B cell (primary cell): ENCODE results near the gene NKX1-2. TPM values are rescaled to one million over a fixed set of nuclear protein-coding genes. Genes with fewer than 3 reads are reported as not detected.

ENCODE experiments used
- ATAC-seq: fragments of 200-7000 bp; cut with Tn5 transposase; one replicate; pipeline ENCODE4 v1.10.0; 2021; ENCODE audit warnings: low read depth, mild to moderate bottlenecking, moderate number of reproducible peaks, moderate library complexity
- CTCF ChIA-PET: fragments of 350-600 bp; sonication (Branson Sonifier 250); formaldehyde crosslinking; loops from one replicate; lab custom pipeline; 2021; ENCODE audit warnings: antibody characterized with exemption, inconsistent platforms; lab: Charles Lee
- POLR2A ChIA-PET: fragments of 350-600 bp; sonication (Branson Sonifier 250); formaldehyde crosslinking; loops from one replicate; lab custom pipeline; 2021; ENCODE audit warnings: antibody characterized with exemption; lab: Charles Lee
- DNase-seq: peaks from one replicate; pipeline ENCODE4 v3.0.0; 2013
- H2AFZ ChIP-seq: 2 replicates; pipeline ENCODE4 v1.6.1; 2012; ENCODE audit warnings: mild to moderate bottlenecking, low read depth, low read length; ENCODE audit not compliant: insufficient read depth, poor library complexity, severe bottlenecking
- H3K27ac ChIP-seq, 2 donors: 1 replicate in 1 of 2; 2 replicates in 1 of 2; pipeline ENCODE4 v1.5.1; 2012 to 2013; ENCODE audit warnings: low read length in 2 of 2, mild to moderate bottlenecking in 2 of 2, moderate library complexity in 1 of 2
- H3K27me3 ChIP-seq, 4 experiments: fragments of 200-600 bp in 1 of 4; sonication (generic) in 1 of 4; replicated peaks in 1 of 4; 1 replicate in 2 of 4; 2 replicates in 2 of 4; pipeline versions ENCODE4 v1.6.1 to v1.7.0; 2013 to 2016; ENCODE audit warnings: low read length in 3 of 4, mild to moderate bottlenecking in 2 of 4, mixed read lengths in 1 of 4, moderate library complexity in 1 of 4; ENCODE audit not compliant: insufficient read depth in 4 of 4, control insufficient read depth in 3 of 4; ENCODE audit errors: control extremely low read depth in 1 of 4
- H3K36me3 ChIP-seq, 2 experiments: replicated peaks in 1 of 2; 1 replicate in 1 of 2; 2 replicates in 1 of 2; pipeline versions ENCODE4 v1.6.1 to v1.7.1; 2013; ENCODE audit warnings: low read length in 1 of 2; ENCODE audit not compliant: insufficient read depth in 2 of 2, control insufficient read depth in 1 of 2; ENCODE audit errors: control extremely low read depth in 1 of 2, extremely low read depth in 1 of 2
- H3K4me1 ChIP-seq, 2 donors: fragments of 200-600 bp in 1 of 2; sonication (generic) in 1 of 2; 1 replicate in 1 of 2; 2 replicates in 1 of 2; pipeline versions ENCODE4 v1.5.1 to v1.6.1; 2013 to 2017; ENCODE audit warnings: low read length in 2 of 2; ENCODE audit not compliant: control insufficient read depth in 2 of 2, insufficient read depth in 2 of 2
- H3K4me2 ChIP-seq: replicated peaks from 2 replicates; pipeline ENCODE3; 2012; ENCODE audit warnings: mild to moderate bottlenecking, low read depth, low read length; ENCODE audit not compliant: poor library complexity, severe bottlenecking
- H3K4me3 ChIP-seq, 5 experiments: fragments of 200-600 bp in 1 of 5; sonication (generic) in 1 of 5; 1 replicate in 3 of 5; 2 replicates in 2 of 5; pipeline versions ENCODE4 v1.5.1 to v1.7.0; 2011 to 2016; ENCODE audit warnings: low read length in 4 of 5, mild to moderate bottlenecking in 4 of 5, low read depth in 2 of 5, control low read depth in 1 of 5, moderate library complexity in 1 of 5; ENCODE audit not compliant: insufficient read depth in 1 of 5; ENCODE audit errors: control extremely low read depth in 1 of 5, extremely low read depth in 1 of 5
- H3K79me2 ChIP-seq: fragments of 200-600 bp; sonication (generic); one replicate; pipeline ENCODE4 v1.6.0; 2016; ENCODE audit warnings: low read length; ENCODE audit not compliant: control insufficient read depth, insufficient read depth
- H3K9ac ChIP-seq: fragments of 200-600 bp; sonication (generic); 2 replicates; pipeline ENCODE4 v1.6.1; 2017; ENCODE audit warnings: mild to moderate bottlenecking, low read length, moderate library complexity
- H3K9me3 ChIP-seq, 3 donors: one replicate each; pipeline versions ENCODE4 v1.6.1 to v1.7.1; 2013; ENCODE audit warnings: low read length in 2 of 3; ENCODE audit not compliant: control insufficient read depth in 2 of 3, insufficient read depth in 1 of 3; ENCODE audit errors: control extremely low read depth in 1 of 3
- H4K20me1 ChIP-seq: 2 replicates; pipeline ENCODE4 v1.6.0; 2012; ENCODE audit warnings: mild to moderate bottlenecking, low read length; ENCODE audit not compliant: insufficient read depth, control insufficient read depth, poor library complexity, severe bottlenecking
- H3K27ac Mint-ChIP-seq: one replicate; pipeline ENCODE4 v1.8.0; 2021; ENCODE audit warnings: mixed read lengths
- H3K27me3 Mint-ChIP-seq: one replicate; pipeline ENCODE4 v1.8.0; 2021; ENCODE audit warnings: mixed read lengths
- H3K4me1 Mint-ChIP-seq: one replicate; pipeline ENCODE4 v1.8.0; 2021; ENCODE audit warnings: mixed read lengths
- H3K4me3 Mint-ChIP-seq: one replicate; pipeline ENCODE4 v1.8.0; 2021; ENCODE audit warnings: mixed read lengths
- H3K9me3 Mint-ChIP-seq: one replicate; pipeline ENCODE4 v1.8.0; 2022; ENCODE audit warnings: mixed read lengths; ENCODE audit not compliant: insufficient read depth
- CTCF ChIP-seq: fragments of 200-600 bp; IDR thresholded peaks from one replicate; pipeline ENCODE4 v1.8.0; 2022; ENCODE audit warnings: antibody characterized with exemption, mild to moderate bottlenecking
- EZH2 ChIP-seq: IDR thresholded peaks from 2 replicates; pipeline ENCODE4 v1.6.1; 2012; ENCODE audit warnings: borderline replicate concordance, low read depth, mild to moderate bottlenecking, moderate library complexity, low read length; ENCODE audit not compliant: insufficient read depth, poor library complexity, severe bottlenecking
- WGBS: methylation state at CpG from one replicate; pipeline ENCODE4 v1.1.5; 2013; ENCODE audit warnings: missing lambda C conversion rate; ENCODE audit not compliant: insufficient coverage; 5-methylcytosine and 5-hydroxymethylcytosine counted together
- intact Hi-C: fragments of 100-400 bp; cut with micrococcal nuclease; formaldehyde crosslinking; loops from one replicate; pipeline ENCODE4 v1.10.0; 2022
- polyA plus RNA-seq: library from polyadenylated mRNA; depleted of rRNA; stranded (reverse); fragments of >200 nt; gene quantifications from 2 replicates; pipeline ENCODE4 v1.2.3, GENCODE V29; 2012
- total RNA-seq, 2 donors: library from RNA; stranded (reverse); fragments of 120-200 nt in 1 of 2; gene quantifications; 1 replicate in 1 of 2; 2 replicates in 1 of 2; pipeline versions ENCODE4 v1.2.3 to v1.2.4, GENCODE V29; 2013 to 2022

The NKX1-2 gene
- total and polyA plus RNA-seq, 2 donors (not counting 1 experiment from before 2014, with no cell fraction given), result not detected

GRCh38 chr10:124425227-124425962 lies 24.4 kb downstream of the NKX1-2 start:
- no CpG with 5 or more reads among the region's 4 CpGs for WGBS
- peaks cover 0 to 28% (median 8%) of the 10 kb centered on the region in 4 experiments for H3K27me3 ChIP-seq
- H3K4me3 ChIP-seq, result no peak overlapping the region
- ChIA-PET POLR2A (interaction anchor here (0.6 kb wide), 1 partner anchor 62 kb away, joined by 4 read pairs; no protein-coding TSS in a partner anchor), CTCF (interaction anchor here (1.2 kb wide), 1 partner anchor 36 kb away, joined by 4 read pairs; no protein-coding TSS in a partner anchor)
- Mint-ChIP-seq H3K27me3 (peaks cover 30% of the 10 kb centered on the region), H3K4me3 (no peak overlapping the region), H3K4me1 (no peaks in the 10 kb centered on the region), H3K27ac (no peak overlapping the region), H3K9me3 (no peaks in the 10 kb centered on the region)
- H3K4me1 ChIP-seq, result no peaks in the 10 kb centered on the region
- no peak overlapping the region for H2AFZ ChIP-seq
- no peaks in the 10 kb centered on the region for H4K20me1 ChIP-seq
- ATAC-seq, result no peak
- H3K9ac ChIP-seq, result no peak overlapping the region
- no peak overlapping the region for H3K4me2 ChIP-seq
- H3K36me3 ChIP-seq, result no peaks in the 10 kb centered on the region
- no peak for TF ChIP-seq EZH2
- TF ChIP-seq CTCF, result no peak
- no peaks in the 10 kb centered on the region for H3K9me3 ChIP-seq
- no peak overlapping the region for H3K27ac ChIP-seq
- H3K79me2 ChIP-seq, result no peaks in the 10 kb centered on the region
- DNase-seq, result no peak
- intact Hi-C loops, result no loop called here

- WGBS, result no CpG with 5 or more reads among the region's 5 CpGs
These were observed 26.0 kb downstream of the NKX1-2 start for GRCh38 chr10:124423813-124424212.

More at GRCh38 chr10:124423813-124424212, 26.0 kb downstream of the NKX1-2 start:
- ATAC-seq (no peak), DNase-seq (no peak)
- CTCF ChIA-PET, result no interaction called here
- intact Hi-C loops, result no loop called here
- no peak overlapping the region for H3K4me3 Mint-ChIP-seq
- no peak overlapping the region for H3K27ac Mint-ChIP-seq
- Histone ChIP-seq H4K20me1 (no peaks in the 10 kb centered on the region), H3K4me2 (no peak overlapping the region), H3K9me3 (no peaks in the 10 kb centered on the region), H3K4me3 (no peak overlapping the region), H3K27ac (no peak overlapping the region), H3K79me2 (no peaks in the 10 kb centered on the region), H2AFZ (no peak overlapping the region), H3K9ac (no peak overlapping the region), H3K4me1 (peaks cover 4 to 6% of the 10 kb centered on the region in 2 donors), H3K27me3 (peaks cover 0 to 31% (median 7%) of the 10 kb centered on the region in 4 experiments), H3K36me3 (no peaks in the 10 kb centered on the region)
- H3K27me3 Mint-ChIP-seq, result peaks cover 27% of the 10 kb centered on the region
- TF ChIP-seq EZH2 (no peak), CTCF (no peak)
- peaks cover 3% of the 10 kb centered on the region for H3K4me1 Mint-ChIP-seq
- POLR2A ChIA-PET, result no interaction called here
- no peaks in the 10 kb centered on the region for H3K9me3 Mint-ChIP-seq
